ENCODE data around the gene NDUFA13.

Gene NDUFA13

GRCh38 chr19:19475849-19476828, 39.9 kb upstream of the NDUFA13 start:
- Histone ChIP-seq H3K9ac (ENCODE audit: low read depth, low read length, poor library complexity, severe bottlenecking) (no peak overlapping the region), H3K4me2 (ENCODE audit: low read depth, low read length, poor library complexity, severe bottlenecking) (no peak overlapping the region), H4K20me1 (ENCODE audit: insufficient read depth, low read length, poor library complexity, severe bottlenecking) (peaks cover 47% of the 10 kb centered on the region), H2AFZ (ENCODE audit: low read length) (no peak overlapping the region), H3K9me3 (ENCODE audit: insufficient read depth, low read depth, low read length) (no peaks in the 10 kb centered on the region), H3K4me1 (ENCODE audit: insufficient read depth, low read length, poor library complexity, severe bottlenecking) (peaks cover 7% of the 10 kb centered on the region), H3K4me3 (ENCODE audit: low read length, poor library complexity, severe bottlenecking) (no peak overlapping the region), H3K9me2 (replicated peaks; ENCODE audit: low read depth, low read length) (no peaks in the 10 kb centered on the region), H3F3A (ENCODE audit: low read depth) (no peaks in the 10 kb centered on the region), H3K79me2 (ENCODE audit: insufficient read depth, low read length) (peaks cover 98% of the 10 kb centered on the region), H3K27me3 (ENCODE audit: insufficient read depth, low read length, poor library complexity, severe bottlenecking) (no peaks in the 10 kb centered on the region), H3K36me3 (ENCODE audit: insufficient read depth, low read length) (peaks cover 58% of the 10 kb centered on the region; the same call in 1 of the 2 replicates)
- TF ChIP-seq CTCF (conservative IDR thresholded peaks at IDR 0.05; ENCODE audit: low read length) (peak; percentile 43), EZH2phosphoT487 (IDR thresholded peaks at IDR 0.05; ENCODE audit: borderline replicate concordance) (no peak)

GRCh38 chr19:19477705-19478383, 38.2 kb upstream of the NDUFA13 start:
- no peaks in the 10 kb centered on the region for H3F3A ChIP-seq (ENCODE audit: low read depth)
- TF ChIP-seq EZH2phosphoT487 (IDR thresholded peaks at IDR 0.05; ENCODE audit: borderline replicate concordance) (no peak), CTCF (conservative IDR thresholded peaks at IDR 0.05; ENCODE audit: low read length) (no peak)
- H3K27me3 ChIP-seq (ENCODE audit: insufficient read depth, low read length, poor library complexity, severe bottlenecking) = no peaks in the 10 kb centered on the region
- peaks cover 7% of the 10 kb centered on the region for H3K4me1 ChIP-seq (ENCODE audit: insufficient read depth, low read length, poor library complexity, severe bottlenecking)
- no peaks in the 10 kb centered on the region for H3K9me2 ChIP-seq (replicated peaks; ENCODE audit: low read depth, low read length)
- H3K4me2 ChIP-seq (ENCODE audit: low read depth, low read length, poor library complexity, severe bottlenecking) = no peak overlapping the region
- peaks cover 97% of the 10 kb centered on the region for H3K79me2 ChIP-seq (ENCODE audit: insufficient read depth, low read length)
- H3K36me3 ChIP-seq (ENCODE audit: insufficient read depth, low read length) = peaks cover 65% of the 10 kb centered on the region; the same call in 1 of the 2 replicates
- no peak overlapping the region for H2AFZ ChIP-seq (ENCODE audit: low read length)
- H4K20me1 ChIP-seq (ENCODE audit: insufficient read depth, low read length, poor library complexity, severe bottlenecking) = peaks cover 49% of the 10 kb centered on the region
- H3K9ac ChIP-seq (ENCODE audit: low read depth, low read length, poor library complexity, severe bottlenecking) = no peak overlapping the region
- H3K4me3 ChIP-seq (ENCODE audit: low read length, poor library complexity, severe bottlenecking) = no peak overlapping the region
- H3K9me3 ChIP-seq (ENCODE audit: insufficient read depth, low read depth, low read length) = no peaks in the 10 kb centered on the region

- Histone ChIP-seq H3K4me1 (ENCODE audit: insufficient read depth, low read length, poor library complexity, severe bottlenecking) (peaks cover 9% of the 10 kb centered on the region), H3K27me3 (ENCODE audit: insufficient read depth, low read length, poor library complexity, severe bottlenecking) (no peaks in the 10 kb centered on the region), H3K79me2 (ENCODE audit: insufficient read depth, low read length) (peaks cover 94% of the 10 kb centered on the region), H3K9me2 (replicated peaks; ENCODE audit: low read depth, low read length) (no peaks in the 10 kb centered on the region), H3K9ac (ENCODE audit: low read depth, low read length, poor library complexity, severe bottlenecking) (no peak overlapping the region), H3K4me3 (ENCODE audit: low read length, poor library complexity, severe bottlenecking) (no peak overlapping the region), H3K4me2 (ENCODE audit: low read depth, low read length, poor library complexity, severe bottlenecking) (no peak overlapping the region), H3F3A (ENCODE audit: low read depth) (no peaks in the 10 kb centered on the region), H2AFZ (ENCODE audit: low read length) (no peak overlapping the region), H3K36me3 (ENCODE audit: insufficient read depth, low read length) (peaks cover 51% of the 10 kb centered on the region; the same call in 1 of the 2 replicates), H4K20me1 (ENCODE audit: insufficient read depth, low read length, poor library complexity, severe bottlenecking) (peaks cover 43% of the 10 kb centered on the region), H3K9me3 (ENCODE audit: insufficient read depth, low read depth, low read length) (no peaks in the 10 kb centered on the region)
- no peak for TF ChIP-seq CTCF (conservative IDR thresholded peaks at IDR 0.05; ENCODE audit: low read length)
- no peak for TF ChIP-seq EZH2phosphoT487 (IDR thresholded peaks at IDR 0.05; ENCODE audit: borderline replicate concordance)
Measured at GRCh38 chr19:19480688-19481087, 35.3 kb upstream of the NDUFA13 start.
